ENCODE results near the gene STXBP5. TPM values are rescaled to one million over a fixed set of nuclear protein-coding genes. Genes with fewer than 3 reads are reported as not detected.

STXBP5 gene
- total RNA-seq, 1 donor from 2014 or later = 13.8 TPM

GRCh38 chr6:147173675-147174308, 30.4 kb upstream of the STXBP5 start:
- intact Hi-C loops (cut with DNase I) = no loop called here
- DNase-seq (ENCODE audit: missing footprints) = no peak
- no peak for ATAC-seq

- ATAC-seq (no peak), DNase-seq (ENCODE audit: missing footprints) (no peak)
- intact Hi-C loops (cut with DNase I) = no loop called here
These were observed 27.4 kb upstream of the STXBP5 start for GRCh38 chr6:147176795-147177194.

- intact Hi-C loops (cut with DNase I) = no loop called here
- DNase-seq (ENCODE audit: missing footprints) (no peak), ATAC-seq (no peak)
These were observed 26.9 kb upstream of the STXBP5 start for GRCh38 chr6:147177286-147177685.

- DNase-seq (ENCODE audit: missing footprints) (no peak), ATAC-seq (no peak)
- intact Hi-C loops (cut with DNase I) = no loop called here
These were observed 25.9 kb upstream of the STXBP5 start for GRCh38 chr6:147178355-147178754.

GRCh38 chr6:147179809-147180208, 24.4 kb upstream of the STXBP5 start:
- ATAC-seq (no peak), DNase-seq (ENCODE audit: missing footprints) (no peak)
- intact Hi-C loops (cut with DNase I) = no loop called here

GRCh38 chr6:147180926-147181325, 23.3 kb upstream of the STXBP5 start:
- no peak for DNase-seq (ENCODE audit: missing footprints)
- no peak for ATAC-seq
- intact Hi-C loops (cut with DNase I) = no loop called here

GRCh38 chr6:147184379-147184778, 19.8 kb upstream of the STXBP5 start:
- ATAC-seq (no peak), DNase-seq (ENCODE audit: missing footprints) (no peak)
- intact Hi-C loops (cut with DNase I) = no loop called here

- DNase-seq (ENCODE audit: missing footprints) (no peak), ATAC-seq (no peak)
- intact Hi-C loops (cut with DNase I) = no loop called here
These were observed 19.0 kb upstream of the STXBP5 start for GRCh38 chr6:147185216-147185615.

- ATAC-seq (no peak), DNase-seq (ENCODE audit: missing footprints) (no peak)
These were observed 13.7 kb upstream of the STXBP5 start for GRCh38 chr6:147190556-147190955.

GRCh38 chr6:147192278-147192911, 11.8 kb upstream of the STXBP5 start:
- no peak for ATAC-seq
- intact Hi-C loops (cut with DNase I) = no loop called here
- DNase-seq (ENCODE audit: missing footprints) = no peak

More at GRCh38 chr6:147190556-147190955, 13.7 kb upstream of the STXBP5 start:
- intact Hi-C loops (cut with DNase I) = no loop called here

GRCh38 chr6:147194652-147195411, 9.4 kb upstream of the STXBP5 start:
- intact Hi-C loops (cut with DNase I) = no loop called here
- ATAC-seq (no peak), DNase-seq (ENCODE audit: missing footprints) (no peak)

GRCh38 chr6:147195510-147195909, 8.7 kb upstream of the STXBP5 start:
- intact Hi-C loops (cut with DNase I) = no loop called here
- no peak for DNase-seq (ENCODE audit: missing footprints)
- ATAC-seq = no peak

- ATAC-seq (no peak), DNase-seq (ENCODE audit: missing footprints) (no peak)
- intact Hi-C loops (cut with DNase I) = no loop called here
These were observed 8.2 kb upstream of the STXBP5 start for GRCh38 chr6:147195987-147196386.

- ATAC-seq = no peak
- intact Hi-C loops (cut with DNase I) = loop anchor here (10.0 kb wide), 2 partner anchors 84 to 1236 kb away; partner anchors contain the start of gene SHPRH
- DNase-seq (ENCODE audit: missing footprints) = no peak
These were observed 3.5 kb upstream of the STXBP5 start for GRCh38 chr6:147200711-147201110.

- ATAC-seq (no peak), DNase-seq (ENCODE audit: missing footprints) (no peak)
- intact Hi-C loops (cut with DNase I) = loop anchor here (10.0 kb wide), 2 partner anchors 83 to 1237 kb away; partner anchors contain the start of gene SHPRH
These were observed 2.2 kb upstream of the STXBP5 start for GRCh38 chr6:147201885-147202515.

- peak; percentile 95 for ATAC-seq
- peak; percentile 79 for DNase-seq (ENCODE audit: missing footprints)
- intact Hi-C loops (cut with DNase I) = loop anchor here (10.0 kb wide), 2 partner anchors 82 to 1238 kb away; partner anchors contain the start of gene SHPRH
These were observed 1.5 kb upstream of the STXBP5 start for GRCh38 chr6:147202516-147203310.

- peak; percentile 89 for DNase-seq (ENCODE audit: missing footprints)
- ATAC-seq = peak; percentile 87
- intact Hi-C loops (cut with DNase I) = loop anchor here (1.0 to 10.0 kb wide), 3 partner anchors 81 to 1239 kb away; partner anchors contain the start of gene SHPRH
These were observed 732 bp upstream of the STXBP5 start for GRCh38 chr6:147203311-147204059.

- ATAC-seq (no peak), DNase-seq (ENCODE audit: missing footprints) (no peak)
- intact Hi-C loops (cut with DNase I) = loop anchor here (1.0 to 10.0 kb wide), 3 partner anchors 80 to 1240 kb away; partner anchors contain the start of gene SHPRH
These were observed 660 bp downstream of the STXBP5 start for GRCh38 chr6:147204843-147205311.
